Measurements from ENCODE around the gene EXPH5.

The EXPH5 gene

GRCh38 chr11:108496643-108497256 lies 96.8 kb downstream of the EXPH5 start:
- Mint-ChIP-seq H3K27me3 (no peaks in the 10 kb centered on the region), H3K4me1 (peaks cover 11% of the 10 kb centered on the region), H3K27ac (peak overlapping the region; percentile 88), H3K4me3 (no peak overlapping the region), H3K9me3 (no peaks in the 10 kb centered on the region), H3K36me3 (no peaks in the 10 kb centered on the region)
- no peak for ATAC-seq

- no peaks in the 10 kb centered on the region for H3K27me3 Mint-ChIP-seq
- H3K27ac Mint-ChIP-seq = no peak overlapping the region
- H3K4me1 Mint-ChIP-seq = peaks cover 11% of the 10 kb centered on the region
- ATAC-seq = no peak
- no peaks in the 10 kb centered on the region for H3K36me3 Mint-ChIP-seq
- no peak overlapping the region for H3K4me3 Mint-ChIP-seq
- no peaks in the 10 kb centered on the region for H3K9me3 Mint-ChIP-seq
These were observed 98.2 kb downstream of the EXPH5 start for GRCh38 chr11:108495326-108495725.

GRCh38 chr11:108494182-108494581 lies 99.4 kb downstream of the EXPH5 start:
- Mint-ChIP-seq H3K4me3 (no peak overlapping the region), H3K9me3 (no peaks in the 10 kb centered on the region), H3K4me1 (peaks cover 11% of the 10 kb centered on the region), H3K36me3 (peaks cover 4% of the 10 kb centered on the region), H3K27ac (no peak overlapping the region), H3K27me3 (no peaks in the 10 kb centered on the region)
- ATAC-seq = no peak

- peaks cover 17% of the 10 kb centered on the region for H3K36me3 Mint-ChIP-seq
- H3K4me3 Mint-ChIP-seq = no peak overlapping the region
- no peaks in the 10 kb centered on the region for H3K27me3 Mint-ChIP-seq
- ATAC-seq = no peak
- peaks cover 6% of the 10 kb centered on the region for H3K9me3 Mint-ChIP-seq
- H3K27ac Mint-ChIP-seq = no peak overlapping the region
- H3K4me1 Mint-ChIP-seq = peaks cover 2% of the 10 kb centered on the region
These were observed 101.6 kb downstream of the EXPH5 start for GRCh38 chr11:108491936-108492335.

- no peak overlapping the region for H3K4me3 Mint-ChIP-seq
- H3K27ac Mint-ChIP-seq = no peak overlapping the region
- H3K27me3 Mint-ChIP-seq = no peaks in the 10 kb centered on the region
- peaks cover 32% of the 10 kb centered on the region for H3K36me3 Mint-ChIP-seq
- peaks cover 7% of the 10 kb centered on the region for H3K9me3 Mint-ChIP-seq
- no peak for ATAC-seq
- no peaks in the 10 kb centered on the region for H3K4me1 Mint-ChIP-seq
These were observed 106.7 kb downstream of the EXPH5 start for GRCh38 chr11:108486828-108487227.

- Mint-ChIP-seq H3K9me3 (peaks cover 7% of the 10 kb centered on the region), H3K36me3 (peaks cover 34% of the 10 kb centered on the region), H3K27me3 (no peaks in the 10 kb centered on the region), H3K4me3 (no peak overlapping the region), H3K4me1 (no peaks in the 10 kb centered on the region), H3K27ac (no peak overlapping the region)
- no peak for ATAC-seq
These were observed 107.2 kb downstream of the EXPH5 start for GRCh38 chr11:108486331-108486730.

- H3K27me3 Mint-ChIP-seq = no peaks in the 10 kb centered on the region
- no peaks in the 10 kb centered on the region for H3K4me1 Mint-ChIP-seq
- peaks cover 25% of the 10 kb centered on the region for H3K36me3 Mint-ChIP-seq
- H3K27ac Mint-ChIP-seq = no peak overlapping the region
- peaks cover 7% of the 10 kb centered on the region for H3K9me3 Mint-ChIP-seq
- no peak for ATAC-seq
- no peak overlapping the region for H3K4me3 Mint-ChIP-seq
These were observed 110.4 kb downstream of the EXPH5 start for GRCh38 chr11:108483163-108483562.

GRCh38 chr11:108474664-108475463 lies 118.7 kb downstream of the EXPH5 start:
- ATAC-seq = no peak
- Mint-ChIP-seq H3K27me3 (no peaks in the 10 kb centered on the region), H3K4me3 (no peak overlapping the region), H3K4me1 (no peaks in the 10 kb centered on the region), H3K9me3 (no peaks in the 10 kb centered on the region), H3K27ac (no peak overlapping the region), H3K36me3 (peaks cover 10% of the 10 kb centered on the region)

GRCh38 chr11:108472681-108473080 lies 120.9 kb downstream of the EXPH5 start:
- Mint-ChIP-seq H3K27me3 (no peaks in the 10 kb centered on the region), H3K36me3 (peaks cover 10% of the 10 kb centered on the region)

GRCh38 chr11:108468478-108468864 lies 125.1 kb downstream of the EXPH5 start:
- ATAC-seq = no peak
- H3K4me1 Mint-ChIP-seq = peaks cover 6% of the 10 kb centered on the region
- H3K36me3 Mint-ChIP-seq = peaks cover 5% of the 10 kb centered on the region
- H3K9me3 Mint-ChIP-seq = no peaks in the 10 kb centered on the region
- H3K27me3 Mint-ChIP-seq = no peaks in the 10 kb centered on the region
- peak overlapping the region; percentile 24 for H3K4me3 Mint-ChIP-seq
- peak overlapping the region; percentile 97 for H3K27ac Mint-ChIP-seq

More at GRCh38 chr11:108472681-108473080, 120.9 kb downstream of the EXPH5 start:
- no peak for ATAC-seq
- H3K27ac Mint-ChIP-seq = no peak overlapping the region
- H3K9me3 Mint-ChIP-seq = no peaks in the 10 kb centered on the region
- H3K4me3 Mint-ChIP-seq = no peak overlapping the region
- no peaks in the 10 kb centered on the region for H3K4me1 Mint-ChIP-seq

GRCh38 chr11:108467091-108467823 lies 126.3 kb downstream of the EXPH5 start, which contains the start of gene C11orf65:
Gene C11orf65 (minus strand): TSS chr11:108467529. CDS start chr11:108461559, 5,970 bp downstream.
- H3K27me3 Mint-ChIP-seq = no peaks in the 10 kb centered on the region

GRCh38 chr11:108466405-108466804 lies 127.2 kb downstream of the EXPH5 start:
- peaks cover 6% of the 10 kb centered on the region for H3K4me1 Mint-ChIP-seq
- peak overlapping the region; percentile 98 for H3K4me3 Mint-ChIP-seq
- H3K36me3 Mint-ChIP-seq = peaks cover 5% of the 10 kb centered on the region
- H3K27ac Mint-ChIP-seq = peak overlapping the region; percentile 97
- no peaks in the 10 kb centered on the region for H3K27me3 Mint-ChIP-seq
- no peaks in the 10 kb centered on the region for H3K9me3 Mint-ChIP-seq
- ATAC-seq = no peak

More at GRCh38 chr11:108467091-108467823, 126.3 kb downstream of the EXPH5 start, which contains the start of gene C11orf65:
- Mint-ChIP-seq H3K36me3 (peaks cover 5% of the 10 kb centered on the region), H3K9me3 (no peaks in the 10 kb centered on the region), H3K27ac (peak within 1 kb of the TSS; percentile 97), H3K4me3 (peak within 1 kb of the TSS; percentile 98), H3K4me1 (peaks cover 6% of the 10 kb centered on the region)
- peak; percentile 100 for ATAC-seq
